H1 (cell line): Measurements from ENCODE around the gene ORAI3. TPM values are rescaled to one million over a fixed set of nuclear protein-coding genes. Genes with fewer than 3 reads are reported as not detected.

Experiments used
- CTCF ChIA-PET: fragments of 300-600 bp; sonication (Branson Sonifier 250); formaldehyde crosslinking; loops from one replicate; lab custom pipeline; 2021; ENCODE audit not compliant: partially characterized antibody; lab: Charles Lee
- POLR2A ChIA-PET: fragments of 300-600 bp; sonication (Branson Sonifier 250); formaldehyde crosslinking; loops from one replicate; lab custom pipeline; 2021; ENCODE audit warnings: inconsistent platforms; ENCODE audit not compliant: partially characterized antibody; lab: Charles Lee
- DNase-seq, 2 experiments: peaks; one replicate each; pipeline versions ENCODE4 v3.0.0 to v3.0.0-alpha.2; 2010 to 2022; ENCODE audit warnings: low spot score in 2 of 2, low read depth in 1 of 2, mixed read lengths in 1 of 2
- FAIRE-seq: peaks from 2 replicates; lab custom pipeline; 2011; peaks lifted over from hg19 to GRCh38; lab: Jason Lieb, UNC
- H2AFZ ChIP-seq: 2 replicates; pipeline ENCODE4 v1.8.1; 2012; ENCODE audit warnings: low read length, inconsistent platforms
- H2AK5ac ChIP-seq: 2 replicates; pipeline ENCODE4 v1.6.1; 2013; ENCODE audit warnings: low read depth, low read length
- H2BK120ac ChIP-seq: replicated peaks from 2 replicates; pipeline ENCODE3; 2013; ENCODE audit warnings: low read depth, low read length, inconsistent platforms
- H2BK12ac ChIP-seq: 2 replicates; pipeline ENCODE4 v1.6.1; 2013; ENCODE audit warnings: low read depth, low read length
- H2BK15ac ChIP-seq: 2 replicates; pipeline ENCODE4 v1.6.1; 2013; ENCODE audit warnings: low read length
- H2BK20ac ChIP-seq: 2 replicates; pipeline ENCODE4 v1.6.1; 2013; ENCODE audit warnings: low read length
- H2BK5ac ChIP-seq: 2 replicates; pipeline ENCODE4 v1.6.1; 2013; ENCODE audit warnings: low read depth, low read length
- H3K14ac ChIP-seq: 2 replicates; pipeline ENCODE4 v1.6.1; 2013; ENCODE audit warnings: inconsistent platforms; ENCODE audit not compliant: insufficient read length
- H3K18ac ChIP-seq: 2 replicates; pipeline ENCODE4 v1.6.1; 2013; ENCODE audit warnings: low read length; ENCODE audit errors: extremely low read depth
- H3K23ac ChIP-seq: 2 replicates; pipeline ENCODE4 v1.6.1; 2013; ENCODE audit warnings: inconsistent platforms; ENCODE audit not compliant: insufficient read length
- H3K23me2 ChIP-seq: 2 replicates; pipeline ENCODE4 v1.6.1; 2013; ENCODE audit warnings: low read depth, low read length
- H3K27ac ChIP-seq: 2 replicates; pipeline ENCODE4 v1.6.1; 2011; ENCODE audit warnings: low read depth, low read length, inconsistent platforms
- H3K27me3 ChIP-seq, 4 experiments: replicated peaks in 1 of 4; 1 replicate in 1 of 4; 2 replicates in 3 of 4; pipeline versions ENCODE4 v1.6.1 to v1.8.1; 2011 to 2013; ENCODE audit warnings: low read length in 3 of 4, mild to moderate bottlenecking in 3 of 4, inconsistent platforms in 2 of 4, mixed read lengths in 2 of 4, moderate library complexity in 1 of 4; ENCODE audit not compliant: control insufficient read depth in 3 of 4, insufficient read depth in 3 of 4; ENCODE audit errors: extremely low read depth in 1 of 4
- H3K36me3 ChIP-seq, 4 experiments: 2 replicates each; pipeline versions ENCODE4 v1.6.1 to v1.8.1; 2011 to 2013; ENCODE audit warnings: mild to moderate bottlenecking in 4 of 4, low read length in 3 of 4, moderate library complexity in 2 of 4, control low read depth in 1 of 4, inconsistent platforms in 1 of 4; ENCODE audit not compliant: insufficient read depth in 4 of 4, control insufficient read depth in 2 of 4
- H3K4ac ChIP-seq: replicated peaks from 2 replicates; pipeline ENCODE3; 2013; ENCODE audit warnings: low read length, low read depth, mixed read lengths, inconsistent platforms; ENCODE audit not compliant: insufficient read length
- H3K4me1 ChIP-seq, 4 experiments: replicated peaks in 1 of 4; 1 replicate in 1 of 4; 2 replicates in 3 of 4; pipeline versions ENCODE4 v1.6.1 to v1.8.1; 2011 to 2013; ENCODE audit warnings: low read length in 3 of 4, inconsistent platforms in 2 of 4, mixed read lengths in 1 of 4; ENCODE audit not compliant: insufficient read depth in 4 of 4, control insufficient read depth in 3 of 4
- H3K4me2 ChIP-seq, 2 experiments: 2 replicates each; pipeline versions ENCODE4 v1.6.1 to v1.8.1; 2011 to 2013; ENCODE audit warnings: low read depth in 2 of 2, low read length in 2 of 2, control low read depth in 1 of 2, inconsistent platforms in 1 of 2, mild to moderate bottlenecking in 1 of 2; ENCODE audit not compliant: insufficient read depth in 1 of 2
- H3K4me3 ChIP-seq, 4 experiments: fragments of 200-600, 300-600 bp in 1 of 4; sonication (generic), shearing (Covaris generic), sonication (Bioruptor Twin) in 1 of 4; 2 replicates each; pipeline versions ENCODE4 v1.5.1 to v1.8.1; 2011 to 2016; ENCODE audit warnings: low read length in 4 of 4, low read depth in 3 of 4, control low read depth in 2 of 4, inconsistent platforms in 2 of 4, mild to moderate bottlenecking in 2 of 4, mixed read lengths in 1 of 4, moderate library complexity in 1 of 4; ENCODE audit not compliant: insufficient read depth in 2 of 4; ENCODE audit errors: extremely low read depth in 1 of 4
- H3K56ac ChIP-seq: replicated peaks from 2 replicates; pipeline ENCODE3; 2013; ENCODE audit warnings: low read depth, mild to moderate bottlenecking, mixed read lengths, low read length, inconsistent platforms; ENCODE audit not compliant: insufficient read length
- H3K79me1 ChIP-seq: 2 replicates; pipeline ENCODE4 v1.6.1; 2013; ENCODE audit warnings: low read depth, low read length, control low read depth
- H3K79me2 ChIP-seq, 2 experiments: 2 replicates each; pipeline versions ENCODE4 v1.6.1 to v1.8.1; 2012 to 2013; ENCODE audit warnings: low read length in 2 of 2, mild to moderate bottlenecking in 2 of 2, inconsistent platforms in 1 of 2; ENCODE audit not compliant: insufficient read depth in 2 of 2, control insufficient read depth in 1 of 2
- H3K9ac ChIP-seq, 4 experiments: replicated peaks in 1 of 4; 1 replicate in 1 of 4; 2 replicates in 3 of 4; pipeline versions ENCODE4 v1.6.1 to v1.8.1; 2011 to 2013; ENCODE audit warnings: low read depth in 3 of 4, low read length in 3 of 4, control low read depth in 2 of 4, mild to moderate bottlenecking in 2 of 4, moderate library complexity in 2 of 4, inconsistent platforms in 1 of 4; ENCODE audit errors: extremely low read depth in 1 of 4
- H3K9me3 ChIP-seq, 2 experiments: 2 replicates each; pipeline versions ENCODE4 v1.6.1 to v1.8.1; 2012 to 2013; ENCODE audit warnings: mild to moderate bottlenecking in 2 of 2, moderate library complexity in 2 of 2, control low read depth in 1 of 2, inconsistent platforms in 1 of 2, low read depth in 1 of 2, low read length in 1 of 2, mixed read lengths in 1 of 2; ENCODE audit not compliant: insufficient read depth in 2 of 2
- H4K20me1 ChIP-seq, 2 experiments: replicated peaks in 1 of 2; 2 replicates each; pipeline versions ENCODE3 to v1.8.1; 2011 to 2013; ENCODE audit warnings: inconsistent platforms in 2 of 2, low read length in 2 of 2, mild to moderate bottlenecking in 1 of 2; ENCODE audit not compliant: insufficient read depth in 2 of 2, control insufficient read depth in 1 of 2
- H4K5ac ChIP-seq: 2 replicates; pipeline ENCODE4 v1.6.1; 2013; ENCODE audit warnings: low read length, low read depth, mixed read lengths, inconsistent platforms; ENCODE audit not compliant: insufficient read length
- H4K8ac ChIP-seq: 2 replicates; pipeline ENCODE4 v1.8.0; 2013; ENCODE audit warnings: mild to moderate bottlenecking, moderate library complexity, low read length, inconsistent platforms; ENCODE audit not compliant: insufficient read depth; ENCODE audit errors: extremely low read depth
- H4K91ac ChIP-seq: replicated peaks from 2 replicates; pipeline ENCODE3; 2013; ENCODE audit warnings: low read length, mixed read lengths, inconsistent platforms; ENCODE audit not compliant: insufficient read length
- GABPA ChIP-seq: IDR thresholded peaks from 2 replicates; pipeline ENCODE4 v1.6.1; 2011; ENCODE audit warnings: mild to moderate bottlenecking, low read length, moderate library complexity, borderline replicate concordance; ENCODE audit not compliant: insufficient read depth
- HDAC6 ChIP-seq: IDR thresholded peaks from one replicate; pipeline ENCODE4 v1.7.1; 2012; ENCODE audit warnings: low read depth, mild to moderate bottlenecking, inconsistent platforms, low read length, moderate library complexity
- POLR2AphosphoS5 ChIP-seq: IDR thresholded peaks from 2 replicates; pipeline ENCODE4 v1.6.1; 2011; ENCODE audit warnings: low read depth, low read length
- POU5F1 ChIP-seq: IDR thresholded peaks from 2 replicates; pipeline ENCODE4 v1.6.1; 2011; ENCODE audit warnings: low read depth, mild to moderate bottlenecking, low read length, moderate library complexity
- TBP ChIP-seq: IDR thresholded peaks from 2 replicates; pipeline ENCODE4 v1.6.1; 2011; ENCODE audit warnings: low read depth, low read length, improper control_type of control experiment
- WGBS, 2 experiments: shearing (Covaris generic) in 1 of 2; methylation state at CpG; one replicate each; pipeline versions ENCODE4 v1.1.6 to v1.1.7; 2013 to 2015; ENCODE audit warnings: low lambda C conversion rate in 2 of 2, mixed read lengths in 2 of 2, inconsistent platforms in 1 of 2, low coverage in 1 of 2, missing lambda C conversion rate in 1 of 2; ENCODE audit not compliant: insufficient replicate concordance in 2 of 2, insufficient coverage in 1 of 2, insufficient read length in 1 of 2; ENCODE audit errors: extremely low coverage in 1 of 2, missing lambda C conversion rate in 1 of 2; 5-methylcytosine and 5-hydroxymethylcytosine counted together
- polyA plus RNA-seq, 7 experiments: library from polyadenylated mRNA; depleted of rRNA in 3 of 7; stranded (reverse) in 5 of 7; unstranded in 2 of 7; fragments of >200 nt in 5 of 7; fragments of 200-250 nt in 2 of 7; gene quantifications; 1 replicate in 5 of 7; 2 replicates in 1 of 7; 4 replicates in 1 of 7; pipeline versions ENCODE4 v1.2.1 to v1.2.3, GENCODE V29; 2011 to 2013; ENCODE audit warnings: missing spikeins in 2 of 7, mixed read lengths in 2 of 7
- total RNA-seq: library from RNA; stranded (reverse); fragmentation: NEBNext Ultra II Directional; extraction: Animal tissue kit (Norgen Biotek cat#: 25700); gene quantifications from 2 replicates; pipeline ENCODE4 v1.2.1, GENCODE V29; 2021

Gene ORAI3
- total and polyA plus RNA-seq, 2 of the 8 experiments (the other 6 are each of a cell fraction or from before 2014, with no cell fraction given) = 8.7 to 24.5 TPM

DNA sequence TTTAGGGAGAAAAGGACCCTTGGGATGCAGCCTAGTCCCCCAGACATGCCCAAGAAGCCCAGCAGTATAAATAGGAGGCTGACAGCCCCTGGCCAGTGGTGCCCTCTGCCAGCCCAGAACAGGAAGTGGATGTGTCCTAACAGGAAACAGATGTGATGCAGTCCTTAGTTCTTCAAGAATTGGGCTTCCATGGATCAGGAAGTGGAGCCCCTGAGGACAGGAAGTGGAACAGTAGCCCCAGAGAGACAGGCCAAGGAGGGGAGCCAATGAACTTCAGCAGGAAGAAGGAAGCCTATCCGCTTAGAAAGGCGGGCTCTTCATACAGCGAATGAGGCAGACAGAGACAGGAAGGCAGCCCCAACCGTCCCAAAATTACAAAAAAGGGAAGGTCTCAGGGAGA, 45.3 kb upstream of the ORAI3 start:
- H3K79me1 ChIP-seq = no peaks in the 10 kb centered on the region
- no peaks in the 10 kb centered on the region for H3K79me2 ChIP-seq
- no peak overlapping the region for H3K9ac ChIP-seq
- peaks cover 0 to 19% (median 3%) of the 10 kb centered on the region in 4 experiments; a peak in 4 of 7 replicates for H3K27me3 ChIP-seq
- H3K4me1 ChIP-seq = peaks cover 2 to 5% (median 4%) of the 10 kb centered on the region in 4 experiments; a peak in 5 of 7 replicates
- H2BK5ac ChIP-seq = no peak overlapping the region
- H3K4ac ChIP-seq = no peak overlapping the region
- peak overlapping the region; percentile 95; the same call in 1 of the 2 replicates for H2BK15ac ChIP-seq
- H3K23ac ChIP-seq = no peak overlapping the region
- CTCF ChIA-PET = interaction anchor here (2.6 to 6.4 kb wide), 3 partner anchors 8 to 58 kb away, joined by 11 to 69 read pairs (median 22); no protein-coding TSS in a partner anchor
- H2BK12ac ChIP-seq = peak overlapping the region; percentile 43; the same call in 1 of the 2 replicates
- H3K4me3 ChIP-seq = no peak overlapping the region
- H4K20me1 ChIP-seq = no peaks in the 10 kb centered on the region
- no peak overlapping the region for H4K91ac ChIP-seq
- H3K23me2 ChIP-seq = peaks cover 4% of the 10 kb centered on the region; the same call in 1 of the 2 replicates
- no peaks in the 10 kb centered on the region for H3K36me3 ChIP-seq
- no peak overlapping the region for H2BK20ac ChIP-seq
- no peak overlapping the region for H2AFZ ChIP-seq
- H3K4me2 ChIP-seq = no peak overlapping the region
- no peaks in the 10 kb centered on the region for H3K9me3 ChIP-seq
- peak overlapping the region; percentile 32; the same call in 1 of the 2 replicates for H3K18ac ChIP-seq
- DNase-seq = no peak
- no peak overlapping the region for H2AK5ac ChIP-seq
- 91% methylated on average over 4 of the region's 4 CpGs; no CpG with 5 or more reads in 1 of the 2 experiments for WGBS, 2 experiments
- POLR2A ChIA-PET = interaction anchor here (2.7 kb wide), 1 partner anchor 28 kb away, joined by 23 read pairs; no protein-coding TSS in a partner anchor
- no peak overlapping the region for H4K8ac ChIP-seq
- no peak overlapping the region for H3K14ac ChIP-seq
- H3K27ac ChIP-seq = no peak overlapping the region
- no peak overlapping the region for H4K5ac ChIP-seq
- no peak overlapping the region for H3K56ac ChIP-seq
- no peak overlapping the region for H2BK120ac ChIP-seq
- FAIRE-seq = no peak
- TF ChIP-seq POLR2AphosphoS5 (no peak), GABPA (no peak), POU5F1 (no peak), HDAC6 (no peak), TBP (no peak)
